CD4-positive, alpha-beta T cell treated with Interleukin-10 for 1 hour (primary cell): ENCODE measurements around the gene FBXL14.
A peak's percentile ranks its signal among the peaks of the same experiment; 100 is the strongest.

Experiments used
- DNase-seq: peaks from one replicate; pipeline ENCODE4 v3.0.0-alpha.2; 2020

The FBXL14 gene

DNA sequence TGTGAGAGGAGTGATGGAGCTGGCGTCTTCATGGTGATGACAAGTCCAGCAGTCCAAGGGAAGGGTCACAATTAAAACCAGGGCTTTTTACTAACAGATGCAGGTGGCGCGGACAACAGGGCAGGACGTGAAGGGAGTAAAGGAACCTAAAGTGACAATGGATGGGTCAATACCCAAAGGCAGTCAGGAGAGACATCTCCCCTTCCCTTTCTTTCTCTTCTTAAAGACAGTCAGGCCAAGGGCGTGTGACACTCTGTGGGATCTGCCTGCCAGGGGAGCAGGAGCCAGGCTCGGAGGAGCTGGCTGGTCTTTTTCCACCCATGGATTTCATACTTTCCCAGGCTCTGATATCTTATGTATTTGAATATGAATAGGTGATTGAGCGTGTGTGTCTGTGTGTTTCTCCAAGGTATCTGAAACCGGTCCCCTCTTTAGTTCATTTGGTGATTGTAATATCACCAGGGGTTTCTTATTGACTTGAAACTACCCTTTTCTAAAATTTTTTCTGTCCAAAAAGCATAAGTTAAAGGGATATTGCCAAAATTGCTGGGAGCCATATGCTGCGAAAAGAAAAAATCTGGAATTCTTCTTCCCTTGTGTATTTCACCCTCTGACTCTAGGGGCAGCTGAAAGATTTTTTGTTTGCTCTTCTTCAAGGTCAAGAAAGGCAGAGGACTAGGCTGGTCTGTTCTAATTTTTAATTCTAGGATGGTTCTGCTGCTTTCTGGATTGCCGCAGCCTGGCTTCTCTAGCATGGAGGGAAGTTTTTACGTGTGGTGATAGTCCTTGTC lies 61.8 kb downstream of the FBXL14 start:
- no peak for DNase-seq

GRCh38 chr12:1531654-1532374 lies 62.6 kb downstream of the FBXL14 start:
- DNase-seq: no peak

GRCh38 chr12:1531153-1531653 lies 63.2 kb downstream of the FBXL14 start:
- no peak for DNase-seq

DNA sequence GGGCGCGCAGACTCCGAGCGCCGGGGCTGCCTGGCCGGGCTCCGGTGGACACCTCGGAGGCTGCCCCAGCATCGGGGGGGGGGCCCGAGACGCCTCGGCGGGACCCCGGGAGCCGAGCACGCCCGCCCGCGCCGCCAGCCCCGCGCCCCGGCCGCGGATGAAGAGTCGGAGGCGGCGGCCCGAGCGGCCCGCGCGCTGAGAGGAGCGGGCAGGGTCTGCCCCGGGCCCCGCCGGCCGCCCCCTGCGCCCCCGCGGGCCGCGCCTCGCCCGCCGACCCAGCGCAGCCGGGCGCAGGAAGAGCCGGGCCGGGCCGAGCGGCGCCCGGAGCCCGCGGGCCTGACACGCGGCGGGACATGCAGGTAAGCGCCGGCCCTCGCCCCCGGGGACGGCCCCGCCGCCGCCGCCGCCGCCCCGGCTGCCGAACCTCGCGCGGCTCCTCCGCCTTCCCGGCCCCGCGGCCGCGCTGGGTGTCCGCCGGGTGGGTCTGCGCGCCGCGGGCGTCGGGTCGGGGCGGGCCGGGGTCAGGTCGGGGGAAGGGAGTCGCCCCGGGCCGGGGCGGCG lies 63.7 kb downstream of the FBXL14 start:
- no peak for DNase-seq

GRCh38 chr12:1529862-1530591 lies 64.4 kb downstream of the FBXL14 start:
- peak; percentile 8 for DNase-seq

DNA sequence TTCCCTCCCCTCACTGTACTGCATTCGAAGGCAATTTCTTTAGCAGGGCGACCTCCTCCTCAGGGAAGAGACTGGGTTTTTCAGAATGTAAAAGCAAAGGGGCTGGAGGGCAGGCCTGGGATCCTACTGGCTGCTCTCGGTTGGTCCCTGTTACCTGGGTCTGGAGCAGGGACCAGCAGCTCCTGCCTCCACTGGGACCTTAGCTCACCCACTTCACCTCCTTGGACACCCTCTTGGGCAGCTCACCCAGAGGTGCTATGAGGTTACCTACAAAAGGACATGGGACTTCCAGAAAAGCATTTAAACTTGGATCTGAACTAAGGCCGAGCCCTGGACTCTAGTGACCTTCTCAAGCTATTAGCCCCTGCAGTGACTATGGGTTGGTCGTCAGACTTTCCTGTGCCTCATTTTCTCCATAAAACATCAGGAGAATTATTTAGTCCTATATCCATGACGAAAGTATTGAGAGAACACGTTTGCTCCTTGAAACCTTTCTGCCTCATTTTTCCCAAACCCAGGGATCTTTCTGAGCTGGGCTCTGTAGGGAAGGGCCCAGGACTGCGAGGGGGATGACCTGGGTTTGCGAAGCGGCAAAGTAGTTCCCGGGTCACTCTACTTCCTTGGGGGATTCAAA lies 65.0 kb downstream of the FBXL14 start:
- no peak for DNase-seq

DNA sequence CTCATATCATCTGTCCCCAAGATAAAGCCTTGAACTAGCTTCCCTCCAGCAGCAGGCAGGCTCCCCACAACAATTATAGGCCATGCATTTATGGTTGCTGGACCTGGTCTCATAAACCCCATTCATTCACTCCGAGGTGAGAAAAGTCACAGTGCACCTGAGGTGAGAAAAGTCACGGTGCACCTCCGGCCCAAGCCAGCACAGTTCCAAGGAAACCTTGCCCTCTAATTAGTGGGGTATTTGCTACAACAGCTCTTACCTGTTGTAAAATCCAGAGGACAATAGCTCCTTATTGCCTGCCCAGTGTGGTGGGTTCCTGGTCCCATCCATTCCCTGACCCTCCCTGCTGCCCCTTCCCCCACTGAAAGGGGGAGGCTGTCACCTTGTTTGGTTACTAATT lies 65.6 kb downstream of the FBXL14 start:
- no peak for DNase-seq

- DNase-seq: no peak
Measured at GRCh38 chr12:1527789-1528188, 66.6 kb downstream of the FBXL14 start.

DNA sequence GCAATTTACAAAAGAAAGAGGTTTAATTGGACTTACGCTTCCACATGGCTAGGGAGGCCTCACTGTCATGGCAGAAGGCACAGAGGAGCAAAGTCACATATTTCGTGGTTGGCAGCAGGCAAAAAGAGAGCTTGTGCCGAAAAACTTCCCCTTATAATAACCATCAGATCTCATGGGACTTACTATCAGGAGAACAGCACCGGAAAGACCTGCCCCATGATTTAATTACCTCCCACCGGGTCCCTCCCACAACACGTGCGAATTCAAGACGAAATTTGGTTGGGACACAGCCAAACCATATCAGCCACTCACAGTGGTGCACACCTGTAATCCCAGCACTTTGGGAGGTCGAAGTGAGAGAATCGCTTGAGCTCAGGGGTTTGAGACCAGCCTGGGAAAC lies 68.5 kb downstream of the FBXL14 start:
- DNase-seq: no peak

DNA sequence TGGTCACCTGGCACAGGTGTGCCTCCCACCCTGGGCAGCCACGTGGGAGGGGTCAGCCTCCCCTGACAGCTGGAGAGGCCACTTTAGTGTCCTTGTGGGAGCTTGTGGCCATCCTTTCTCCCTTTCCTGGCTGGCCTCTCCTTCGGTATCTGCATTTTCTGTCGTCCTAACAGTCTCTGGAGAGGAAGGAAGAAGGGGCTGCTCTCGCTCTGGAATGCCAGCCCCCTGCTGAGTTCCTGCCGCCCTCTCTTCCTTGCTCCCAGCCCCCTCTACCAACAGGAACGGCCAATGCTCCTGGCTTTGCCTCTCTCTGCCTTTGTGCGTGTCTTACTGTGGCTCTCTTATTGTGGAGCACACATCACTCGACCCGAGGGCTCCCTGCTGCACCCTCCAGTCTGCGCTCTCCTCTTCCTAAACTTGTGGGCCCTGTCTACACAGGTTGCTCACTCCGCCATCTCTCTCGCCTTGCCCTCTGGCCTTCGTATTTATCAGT lies 70.8 kb downstream of the FBXL14 start:
- no peak for DNase-seq

GRCh38 chr12:1523046-1523445 lies 71.3 kb downstream of the FBXL14 start:
- DNase-seq: no peak

GRCh38 chr12:1519642-1520041 lies 74.7 kb downstream of the FBXL14 start:
- DNase-seq: no peak

- no peak for DNase-seq
Measured at GRCh38 chr12:1518591-1519516, 75.5 kb downstream of the FBXL14 start.

- no peak for DNase-seq
Measured at GRCh38 chr12:1517734-1518525, 76.5 kb downstream of the FBXL14 start.

DNA sequence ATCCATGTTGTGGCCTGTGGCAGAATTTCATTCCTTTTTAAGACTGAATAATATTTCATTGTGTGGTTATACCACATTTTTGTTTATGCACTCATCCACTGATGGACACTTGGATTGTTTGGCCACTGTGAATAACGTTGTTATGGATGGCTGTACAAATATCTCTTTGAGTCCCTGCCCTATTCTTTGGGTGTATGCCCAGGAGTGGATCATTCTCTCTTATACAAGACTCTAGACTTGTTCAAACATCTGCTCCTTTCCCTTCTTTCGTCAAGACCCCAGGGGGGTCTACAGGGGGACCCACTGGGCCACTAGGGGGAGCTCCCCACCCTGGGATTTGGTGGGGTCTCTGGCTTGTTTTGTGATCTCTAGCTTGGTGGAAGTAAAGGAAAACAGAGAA lies 77.4 kb downstream of the FBXL14 start:
- DNase-seq: no peak
